ENCODE measurements around the gene CD3E. TPM values are rescaled to one million over a fixed set of nuclear protein-coding genes. Genes with fewer than 3 reads are reported as not detected.
A peak's percentile ranks its signal among the peaks of the same experiment; 100 is the strongest.

Gene CD3E
- 10 to 100 TPM in 1 of 9 donors, 1 to 10 TPM in 1, under 1 TPM in 6, not detected in 1; 0.17 to 12.0 (median 0.57) TPM for total RNA-seq
- polyA plus RNA-seq = under 1 TPM; 0.25 to 0.38 TPM
- long read RNA-seq, donor 1 = 0 reads
- long read RNA-seq, donor 2 = 0 reads
- long read RNA-seq, donor 3, partial matches to known transcripts = 1 of 1 reads
- long read RNA-seq, donor 3, other reads (novel, unspliced or antisense) = 0 of 1 reads

DNA sequence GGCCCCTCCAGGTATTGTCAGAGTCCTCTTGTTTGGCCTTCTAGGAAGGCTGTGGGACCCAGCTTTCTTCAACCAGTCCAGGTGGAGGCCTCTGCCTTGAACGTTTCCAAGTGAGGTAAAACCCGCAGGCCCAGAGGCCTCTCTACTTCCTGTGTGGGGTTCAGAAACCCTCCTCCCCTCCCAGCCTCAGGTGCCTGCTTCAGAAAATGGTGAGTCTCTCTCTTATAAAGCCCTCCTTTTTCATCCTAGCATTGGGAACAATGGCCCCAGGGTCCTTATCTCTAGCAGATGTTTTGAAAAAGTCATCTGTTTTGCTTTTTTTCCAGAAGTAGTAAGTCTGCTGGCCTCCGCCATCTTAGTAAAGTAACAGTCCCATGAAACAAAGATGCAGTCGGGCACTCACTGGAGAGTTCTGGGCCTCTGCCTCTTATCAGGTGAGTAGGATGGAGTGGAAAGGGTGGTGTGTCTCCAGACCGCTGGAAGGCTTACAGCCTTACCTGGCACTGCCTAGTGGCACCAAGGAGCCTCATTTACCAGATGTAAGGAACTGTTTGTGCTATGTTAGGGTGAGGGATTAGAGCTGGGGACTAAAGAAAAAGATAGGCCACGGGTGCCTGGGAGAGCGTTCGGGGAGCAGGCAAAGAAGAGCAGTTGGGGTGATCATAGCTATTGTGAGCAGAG is at the start of gene CD3E:
TSS of gene CD3E (plus strand) at position 163 of the 681 bp plus-strand sequence. CDS start at position 386, 223 bp downstream.
- no peaks in the 10 kb centered on the region for H3K4me1 ChIP-seq
- TF ChIP-seq, protein P1, sequence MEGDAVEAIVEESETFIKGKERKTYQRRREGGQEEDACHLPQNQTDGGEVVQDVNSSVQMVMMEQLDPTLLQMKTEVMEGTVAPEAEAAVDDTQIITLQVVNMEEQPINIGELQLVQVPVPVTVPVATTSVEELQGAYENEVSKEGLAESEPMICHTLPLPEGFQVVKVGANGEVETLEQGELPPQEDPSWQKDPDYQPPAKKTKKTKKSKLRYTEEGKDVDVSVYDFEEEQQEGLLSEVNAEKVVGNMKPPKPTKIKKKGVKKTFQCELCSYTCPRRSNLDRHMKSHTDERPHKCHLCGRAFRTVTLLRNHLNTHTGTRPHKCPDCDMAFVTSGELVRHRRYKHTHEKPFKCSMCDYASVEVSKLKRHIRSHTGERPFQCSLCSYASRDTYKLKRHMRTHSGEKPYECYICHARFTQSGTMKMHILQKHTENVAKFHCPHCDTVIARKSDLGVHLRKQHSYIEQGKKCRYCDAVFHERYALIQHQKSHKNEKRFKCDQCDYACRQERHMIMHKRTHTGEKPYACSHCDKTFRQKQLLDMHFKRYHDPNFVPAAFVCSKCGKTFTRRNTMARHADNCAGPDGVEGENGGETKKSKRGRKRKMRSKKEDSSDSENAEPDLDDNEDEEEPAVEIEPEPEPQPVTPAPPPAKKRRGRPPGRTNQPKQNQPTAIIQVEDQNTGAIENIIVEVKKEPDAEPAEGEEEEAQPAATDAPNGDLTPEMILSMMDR (IDR thresholded peaks at IDR 0.05) = no peak
- no peak for TF ChIP-seq POLR2A (IDR thresholded peaks at IDR 0.05)
- WGBS, 4 donors = 75 to 89% (median 78%) methylated on average over 8 of the region's 8 CpGs
- no peaks in the 10 kb centered on the region for H3K36me3 ChIP-seq
- peak within 1 kb of the TSS in 2 of 12 donors; percentile 13 to 84 for H3K27ac ChIP-seq
- peaks cover 0 to 14% (median 0%) of the 10 kb centered on the region in 9 donors for H3K27me3 ChIP-seq
- ATAC-seq (no peak), DNase-seq (no peak)
- H3K9me3 ChIP-seq = no peaks in the 10 kb centered on the region
- peak within 1 kb of the TSS in 2 of 12 donors; percentile 12 to 56 for H3K4me3 ChIP-seq
- intact Hi-C loops (cut with DNase I) = loop anchor here in 1 of 10 donors (5.0 kb wide), 1 partner anchor 43 kb away; no protein-coding TSS in a partner anchor

DNA sequence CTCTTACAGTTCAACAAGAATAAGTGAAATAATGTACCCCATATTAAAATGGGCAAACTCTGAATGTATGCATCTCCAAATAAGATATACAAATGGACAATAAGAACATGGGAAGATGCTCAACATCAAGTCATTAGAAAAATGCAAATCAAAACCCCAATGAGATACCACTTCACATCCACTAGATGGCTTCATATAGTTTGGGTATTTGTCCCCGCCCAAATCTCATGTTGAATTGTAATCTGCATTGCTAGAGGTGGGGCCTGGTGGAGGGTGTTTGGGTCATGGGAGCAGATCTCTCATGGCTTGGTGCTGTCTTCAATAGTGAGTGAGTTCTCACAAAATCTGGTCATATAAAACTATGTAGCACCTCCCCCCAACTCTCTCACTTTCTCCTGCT is 46.1 kb upstream of the CD3E start:
- no peak for TF ChIP-seq POLR2A (IDR thresholded peaks at IDR 0.05)
- TF ChIP-seq, protein P1 (IDR thresholded peaks at IDR 0.05) = no peak
- H3K4me1 ChIP-seq = peaks cover 0 to 11% (median 0%) of the 10 kb centered on the region in 12 donors
- H3K27ac ChIP-seq = no peak overlapping the region
- H3K36me3 ChIP-seq = peaks cover 0 to 14% (median 0%) of the 10 kb centered on the region in 9 donors
- no peak for ATAC-seq
- no peaks in the 10 kb centered on the region for H3K9me3 ChIP-seq
- intact Hi-C loops (cut with DNase I) = loop anchor here in 1 of 10 donors (10.0 kb wide), 1 partner anchor 64 kb away; no protein-coding TSS in a partner anchor
- DNase-seq = no peak
- WGBS, 4 donors = 0 to 81% (median 0%) methylated on average over 1 of the region's 1 CpG
- H3K4me3 ChIP-seq = no peak overlapping the region
- peaks cover 0 to 14% (median 0%) of the 10 kb centered on the region in 9 donors for H3K27me3 ChIP-seq

DNA sequence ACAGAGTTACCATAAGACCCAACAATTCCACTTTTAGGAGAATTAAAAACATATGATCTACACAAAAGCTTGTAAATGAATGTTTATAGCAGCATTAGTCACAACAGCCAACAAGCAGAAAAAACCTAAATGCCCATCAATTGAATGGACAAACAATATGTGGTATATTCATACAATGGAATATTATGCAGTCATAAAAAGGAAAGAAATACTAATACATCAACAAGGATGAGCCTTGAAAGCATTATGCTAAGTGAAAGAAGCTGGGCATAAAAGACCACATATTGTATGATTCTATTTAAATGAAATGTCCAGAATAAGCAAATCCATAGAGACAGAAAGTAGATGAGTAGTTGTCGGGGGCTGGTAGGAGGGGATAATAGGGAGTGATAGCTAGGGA is 45.4 kb upstream of the CD3E start:
- no peak for ATAC-seq
- Histone ChIP-seq H3K27ac (no peak overlapping the region), H3K4me1 (peaks cover 0 to 18% (median 0%) of the 10 kb centered on the region in 12 donors), H3K27me3 (peaks cover 0 to 14% (median 0%) of the 10 kb centered on the region in 9 donors), H3K36me3 (peaks cover 0 to 14% (median 0%) of the 10 kb centered on the region in 9 donors), H3K9me3 (no peaks in the 10 kb centered on the region), H3K4me3 (no peak overlapping the region)
- no peak for DNase-seq
- 97 to 100% (median 98%) methylated on average over 1 of the region's 1 CpG for WGBS, 4 donors
- TF ChIP-seq POLR2A (IDR thresholded peaks at IDR 0.05) = no peak
- TF ChIP-seq, protein P1 (IDR thresholded peaks at IDR 0.05) = no peak
- intact Hi-C loops (cut with DNase I) = loop anchor here in 1 of 10 donors (10.0 kb wide), 1 partner anchor 64 kb away; no protein-coding TSS in a partner anchor

DNA sequence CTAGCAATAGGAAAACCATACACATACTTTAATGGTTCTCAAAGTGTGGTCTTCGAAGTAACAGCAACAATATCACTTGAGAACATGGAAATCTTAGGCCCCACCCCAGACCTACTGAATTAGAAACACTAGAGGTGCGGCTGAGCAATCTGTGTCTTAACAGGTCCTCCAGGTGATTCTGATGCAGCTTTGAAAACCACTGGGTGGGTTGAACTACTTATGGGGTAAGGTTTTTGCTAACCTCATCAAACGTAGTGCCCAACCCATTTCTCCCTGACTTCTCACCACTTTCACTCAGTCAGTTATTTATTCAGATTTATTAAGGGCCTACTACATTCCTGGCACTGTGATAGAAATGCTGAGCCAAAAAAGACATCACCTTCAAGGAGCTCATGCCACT is 44.2 kb upstream of the CD3E start:
- Histone ChIP-seq H3K36me3 (peaks cover 0 to 14% (median 0%) of the 10 kb centered on the region in 9 donors), H3K4me1 (peaks cover 0 to 18% (median 0%) of the 10 kb centered on the region in 12 donors), H3K27ac (no peak overlapping the region), H3K27me3 (peaks cover 0 to 8% (median 0%) of the 10 kb centered on the region in 9 donors), H3K9me3 (no peaks in the 10 kb centered on the region), H3K4me3 (no peak overlapping the region)
- WGBS, 4 donors = 88 to 93% (median 90%) methylated on average over 3 of the region's 3 CpGs
- ATAC-seq = no peak
- no peak for DNase-seq
- no peak for TF ChIP-seq POLR2A (IDR thresholded peaks at IDR 0.05)
- TF ChIP-seq, protein P1 (IDR thresholded peaks at IDR 0.05) = no peak
- intact Hi-C loops (cut with DNase I) = no loop called here

Measured in heart left ventricle (tissue), 16 donors.